GM18861 (cell line): ENCODE results near the gene EPS8L3.
"Not testable (repeated sequence)": the region's sequence is repeated elsewhere in the genome, so short reads cannot be mapped to it uniquely, and the experiment has no call there.

Source experiments
- ATAC-seq: cut with Tn5 transposase; IDR thresholded peaks from one replicate; pipeline ENCODE4 v1.9.1; 2021; ENCODE audit not compliant: unreplicated experiment

Gene EPS8L3

GRCh38 chr1:109748311-109748710 is 15.4 kb downstream of the EPS8L3 start:
- ATAC-seq, result not testable (repeated sequence)

GRCh38 chr1:109740615-109741373 is 22.9 kb downstream of the EPS8L3 start, which contains the start of gene GSTM3:
Gene GSTM3 (minus strand): TSS chr1:109741038. CDS start chr1:109740287, 751 bp downstream.
- no peak for ATAC-seq

GRCh38 chr1:109739738-109740614 is 23.7 kb downstream of the EPS8L3 start:
- ATAC-seq, result no peak

GRCh38 chr1:109733236-109733870 is 30.4 kb downstream of the EPS8L3 start:
- ATAC-seq, result no peak

GRCh38 chr1:109732390-109732881 is 31.3 kb downstream of the EPS8L3 start:
- ATAC-seq, result no peak

GRCh38 chr1:109730666-109731065 is 33.1 kb downstream of the EPS8L3 start:
- ATAC-seq, result no peak

- no peak for ATAC-seq
These were observed 34.9 kb downstream of the EPS8L3 start for GRCh38 chr1:109728870-109729269.

- ATAC-seq, result no peak
These were observed 36.9 kb downstream of the EPS8L3 start for GRCh38 chr1:109726728-109727373.

- no peak for ATAC-seq
These were observed 37.7 kb downstream of the EPS8L3 start for GRCh38 chr1:109726007-109726406.

GRCh38 chr1:109725510-109725909 is 38.2 kb downstream of the EPS8L3 start:
- ATAC-seq, result no peak

- ATAC-seq, result no peak
These were observed 38.8 kb downstream of the EPS8L3 start for GRCh38 chr1:109724933-109725332.

GRCh38 chr1:109722908-109723691 is 40.6 kb downstream of the EPS8L3 start:
- ATAC-seq, result no peak

- ATAC-seq, result no peak
These were observed 41.8 kb downstream of the EPS8L3 start for GRCh38 chr1:109721971-109722370.

GRCh38 chr1:109721042-109721441 is 42.7 kb downstream of the EPS8L3 start:
- no peak for ATAC-seq

GRCh38 chr1:109719337-109719837 is 44.3 kb downstream of the EPS8L3 start:
- ATAC-seq, result peak; percentile 67

- ATAC-seq, result no peak
These were observed 45.2 kb downstream of the EPS8L3 start for GRCh38 chr1:109718495-109718894.

- no peak for ATAC-seq
These were observed 46.0 kb downstream of the EPS8L3 start for GRCh38 chr1:109717729-109718128.

- no peak for ATAC-seq
These were observed 47.1 kb downstream of the EPS8L3 start for GRCh38 chr1:109716570-109717090.

GRCh38 chr1:109716121-109716520 is 47.6 kb downstream of the EPS8L3 start:
- no peak for ATAC-seq
